Measurements from ENCODE around the gene RPL18. TPM values are rescaled to one million over a fixed set of nuclear protein-coding genes. Genes with fewer than 3 reads are reported as not detected.
A peak's percentile ranks its signal among the peaks of the same experiment; 100 is the strongest.

The RPL18 gene
- total RNA-seq, 1 experiment from 2014 or later = 2,830 TPM

GRCh38 chr19:48630296-48631063 lies 11.5 kb upstream of the RPL18 start:
- no peak for DNase-seq (ENCODE audit: low read depth)

- no peak for DNase-seq (ENCODE audit: low read depth)
Measured at GRCh38 chr19:48629599-48630295, 10.8 kb upstream of the RPL18 start.

GRCh38 chr19:48629297-48629598 lies 10.3 kb upstream of the RPL18 start:
- DNase-seq (ENCODE audit: low read depth) = no peak

GRCh38 chr19:48628486-48629296 lies 9.7 kb upstream of the RPL18 start:
- no peak for DNase-seq (ENCODE audit: low read depth)

GRCh38 chr19:48627865-48628314 lies 8.9 kb upstream of the RPL18 start:
- DNase-seq (ENCODE audit: low read depth) = no peak

- peak; percentile 45 for DNase-seq (ENCODE audit: low read depth)
Measured at GRCh38 chr19:48627201-48627864, 8.4 kb upstream of the RPL18 start.

GRCh38 chr19:48625891-48626327 lies 6.9 kb upstream of the RPL18 start:
- no peak for DNase-seq (ENCODE audit: low read depth)

GRCh38 chr19:48624791-48625723 lies 6.1 kb upstream of the RPL18 start:
- no peak for DNase-seq (ENCODE audit: low read depth)

GRCh38 chr19:48624067-48624594 lies 5.2 kb upstream of the RPL18 start:
- peak; percentile 94 for DNase-seq (ENCODE audit: low read depth)

GRCh38 chr19:48623556-48624066 lies 4.6 kb upstream of the RPL18 start:
- DNase-seq (ENCODE audit: low read depth) = no peak

GRCh38 chr19:48619692-48620585 lies 961 bp upstream of the RPL18 start:
- no peak for DNase-seq (ENCODE audit: low read depth)

GRCh38 chr19:48618278-48618915 lies 581 bp downstream of the RPL18 start:
- no peak for DNase-seq (ENCODE audit: low read depth)

GRCh38 chr19:48617146-48617937 lies 1.6 kb downstream of the RPL18 start:
- DNase-seq (ENCODE audit: low read depth) = no peak

GRCh38 chr19:48616491-48617056 lies 2.4 kb downstream of the RPL18 start:
- DNase-seq (ENCODE audit: low read depth) = no peak

- DNase-seq (ENCODE audit: low read depth) = no peak
Measured at GRCh38 chr19:48616041-48616436, 2.9 kb downstream of the RPL18 start.

- DNase-seq (ENCODE audit: low read depth) = no peak
Measured at GRCh38 chr19:48615231-48616040, 3.5 kb downstream of the RPL18 start.
